IMR-90 (cell line): Measurements from ENCODE around the gene ARHGEF18. TPM values are rescaled to one million over a fixed set of nuclear protein-coding genes. Genes with fewer than 3 reads are reported as not detected.

Experiments
- ATAC-seq: fragments of 200-7000 bp; cut with Tn5 transposase; 2 replicates; pipeline ENCODE4 v1.9.1; 2020; ENCODE audit warnings: low read depth, mild to moderate bottlenecking, moderate library complexity
- BruUV-seq: library from RNA; stranded (reverse); fragments of 400-500 nt; replicated peaks from 2 replicates; lab custom pipeline; 2021; lab: Mats Ljungman, UMichigan
- CTCF ChIA-PET: fragments of 300-600 bp; formaldehyde crosslinking; extraction: SDS; loops from one replicate; lab custom pipeline; 2021; ENCODE audit warnings: antibody characterized with exemption; lab: Yijun Ruan, JAX
- POLR2A ChIA-PET: fragments of 300-600 bp; sonication (Branson Sonifier 250); formaldehyde crosslinking; loops from one replicate; lab custom pipeline; 2022; ENCODE audit warnings: antibody characterized with exemption; ENCODE audit not compliant: unreplicated experiment; lab: Charles Lee
- DNase-seq: peaks from one replicate; pipeline ENCODE4 v3.0.0; 2013
- H2AFZ ChIP-seq: replicated peaks from 2 replicates; pipeline ENCODE3; 2013; ENCODE audit warnings: low read length, mild to moderate bottlenecking; ENCODE audit not compliant: poor library complexity
- H2AK5ac ChIP-seq: 2 replicates; pipeline ENCODE4 v1.6.1; 2013; ENCODE audit warnings: low read depth, low read length, inconsistent platforms
- H2AK9ac ChIP-seq: replicated peaks from 2 replicates; pipeline ENCODE3; 2013; ENCODE audit warnings: mild to moderate bottlenecking, low read depth, low read length, moderate library complexity; ENCODE audit not compliant: poor library complexity
- H2BK120ac ChIP-seq: 2 replicates; pipeline ENCODE4 v1.6.1; 2013; ENCODE audit warnings: low read depth, low read length, inconsistent platforms
- H2BK15ac ChIP-seq: 3 replicates; pipeline ENCODE4 v1.6.1; 2013; ENCODE audit warnings: low read depth, low read length, inconsistent platforms
- H2BK20ac ChIP-seq: 2 replicates; pipeline ENCODE4 v1.6.1; 2013; ENCODE audit warnings: low read depth, mild to moderate bottlenecking, inconsistent platforms, low read length, moderate library complexity
- H2BK5ac ChIP-seq: 2 replicates; pipeline ENCODE4 v1.6.1; 2013; ENCODE audit warnings: mild to moderate bottlenecking, low read depth, low read length, inconsistent platforms; ENCODE audit not compliant: poor library complexity, severe bottlenecking
- H3K14ac ChIP-seq: replicated peaks from 2 replicates; pipeline ENCODE4 v1.6.1; 2013; ENCODE audit warnings: low read depth, low read length, inconsistent platforms
- H3K18ac ChIP-seq: 2 replicates; pipeline ENCODE4 v1.6.1; 2013; ENCODE audit warnings: low read depth, low read length, control low read depth
- H3K23ac ChIP-seq: 2 replicates; pipeline ENCODE4 v1.6.1; 2013; ENCODE audit warnings: low read depth, low read length, inconsistent platforms
- H3K27ac ChIP-seq: 2 replicates; pipeline ENCODE4 v1.5.1; 2013; ENCODE audit warnings: mild to moderate bottlenecking, control low read depth, low read length; ENCODE audit not compliant: insufficient read depth
- H3K27me3 ChIP-seq: 2 replicates; pipeline ENCODE4 v1.6.1; 2013; ENCODE audit warnings: low read length; ENCODE audit not compliant: control insufficient read depth, insufficient read depth
- H3K36me3 ChIP-seq: 2 replicates; pipeline ENCODE4 v1.6.1; 2013; ENCODE audit warnings: low read length, mixed read lengths; ENCODE audit not compliant: control insufficient read depth, insufficient read depth
- H3K4ac ChIP-seq: 2 replicates; pipeline ENCODE4 v1.6.1; 2013; ENCODE audit warnings: low read depth, low read length, inconsistent platforms
- H3K4me1 ChIP-seq: 2 replicates; pipeline ENCODE4 v1.6.1; 2013; ENCODE audit warnings: low read length, mixed read lengths; ENCODE audit not compliant: control insufficient read depth, insufficient read depth
- H3K4me2 ChIP-seq: 2 replicates; pipeline ENCODE4 v1.6.1; 2013; ENCODE audit warnings: low read depth, mild to moderate bottlenecking, control low read depth, low read length, moderate library complexity
- H3K4me3 ChIP-seq: 2 replicates; pipeline ENCODE4 v1.5.1; 2013; ENCODE audit warnings: low read depth, mild to moderate bottlenecking, control low read depth, low read length, moderate library complexity; ENCODE audit not compliant: insufficient read depth
- H3K56ac ChIP-seq: 2 replicates; pipeline ENCODE4 v1.6.1; 2013; ENCODE audit warnings: low read length, inconsistent platforms; ENCODE audit not compliant: insufficient read depth; ENCODE audit errors: extremely low read depth
- H3K79me1 ChIP-seq, 2 experiments: 2 replicates each; pipeline ENCODE4 v1.6.1; 2013; ENCODE audit warnings: low read length in 2 of 2, inconsistent platforms in 1 of 2, low read depth in 1 of 2
- H3K9ac ChIP-seq: 2 replicates; pipeline ENCODE4 v1.6.1; 2013; ENCODE audit warnings: low read depth, low read length, control low read depth
- H3K9me1 ChIP-seq: 2 replicates; pipeline ENCODE4 v1.6.1; 2013; ENCODE audit warnings: low read length, inconsistent platforms; ENCODE audit not compliant: insufficient read depth
- H3K9me3 ChIP-seq: 2 replicates; pipeline ENCODE4 v1.6.1; 2013; ENCODE audit warnings: low read length; ENCODE audit not compliant: control insufficient read depth, insufficient read depth
- H4K20me1 ChIP-seq: 2 replicates; pipeline ENCODE4 v1.6.1; 2013; ENCODE audit warnings: low read length, inconsistent platforms; ENCODE audit not compliant: insufficient read depth
- H4K5ac ChIP-seq: 2 replicates; pipeline ENCODE4 v1.6.1; 2013; ENCODE audit warnings: mild to moderate bottlenecking, low read depth, low read length, control low read depth
- H4K8ac ChIP-seq, 2 experiments: 2 replicates each; pipeline ENCODE4 v1.6.1; 2013; ENCODE audit warnings: low read depth in 2 of 2, low read length in 2 of 2, control low read depth in 1 of 2, inconsistent platforms in 1 of 2
- H4K91ac ChIP-seq: 2 replicates; pipeline ENCODE4 v1.6.1; 2013; ENCODE audit warnings: low read depth, low read length, inconsistent platforms; ENCODE audit not compliant: insufficient read depth
- BHLHE40 ChIP-seq: fragments of 150-350 bp; IDR thresholded peaks from 2 replicates; pipeline ENCODE4 v1.6.1; 2016; ENCODE audit warnings: mild to moderate bottlenecking, low read depth, low read length
- CEBPB ChIP-seq: IDR thresholded peaks from 2 replicates; pipeline ENCODE4 v1.6.1; 2012; ENCODE audit warnings: low read depth, low read length, improper control_type of control experiment
- CHD1 ChIP-seq: IDR thresholded peaks from 2 replicates; pipeline ENCODE4 v1.6.1; 2012; ENCODE audit warnings: low read depth, low read length, improper control_type of control experiment
- CTCF ChIP-seq: conservative IDR thresholded peaks from 2 replicates; pipeline ENCODE4 v1.5.1; 2012; ENCODE audit warnings: mild to moderate bottlenecking, low read depth, low read length, improper control_type of control experiment
- ELK1 ChIP-seq: fragments of 150-350 bp; IDR thresholded peaks from 2 replicates; pipeline ENCODE4 v1.6.1; 2016; ENCODE audit warnings: low read depth, mild to moderate bottlenecking, low read length, moderate library complexity, borderline replicate concordance
- FOS ChIP-seq: fragments of 150-350 bp; IDR thresholded peaks from 2 replicates; pipeline ENCODE4 v1.6.1; 2016; ENCODE audit warnings: low read depth, low read length
- MAFK ChIP-seq: IDR thresholded peaks from 2 replicates; pipeline ENCODE4 v1.6.1; 2012; ENCODE audit warnings: low read depth, low read length, improper control_type of control experiment
- MAZ ChIP-seq: IDR thresholded peaks from 2 replicates; pipeline ENCODE4 v1.6.1; 2012; ENCODE audit warnings: low read depth, mild to moderate bottlenecking, low read length, improper control_type of control experiment, moderate library complexity, borderline replicate concordance
- MXI1 ChIP-seq: IDR thresholded peaks from 2 replicates; pipeline ENCODE4 v1.6.1; 2012; ENCODE audit warnings: low read depth, mild to moderate bottlenecking, low read length, moderate library complexity, borderline replicate concordance
- NFE2L2 ChIP-seq: fragments of 150-350 bp; IDR thresholded peaks from 2 replicates; pipeline ENCODE4 v1.6.1; 2016; ENCODE audit warnings: low read depth, mild to moderate bottlenecking, low read length
- POLR2A ChIP-seq: IDR thresholded peaks from 2 replicates; pipeline ENCODE4 v1.6.1; 2012; ENCODE audit warnings: mild to moderate bottlenecking, low read depth, low read length
- RAD21 ChIP-seq: IDR thresholded peaks from 2 replicates; pipeline ENCODE4 v1.6.1; 2012; ENCODE audit warnings: low read length, improper control_type of control experiment
- RCOR1 ChIP-seq: IDR thresholded peaks from 2 replicates; pipeline ENCODE4 v1.6.1; 2012; ENCODE audit warnings: mild to moderate bottlenecking, low read length, improper control_type of control experiment; ENCODE audit not compliant: insufficient replicate concordance
- RFX5 ChIP-seq: IDR thresholded peaks from 2 replicates; pipeline ENCODE4 v1.8.0; 2012; ENCODE audit warnings: low read depth, mild to moderate bottlenecking, low read length, moderate library complexity
- SMC3 ChIP-seq: fragments of 150-350 bp; IDR thresholded peaks from 2 replicates; pipeline ENCODE4 v1.6.1; 2016; ENCODE audit warnings: low read depth, mild to moderate bottlenecking, antibody characterized with exemption, low read length, moderate library complexity
- USF2 ChIP-seq: fragments of 150-350 bp; IDR thresholded peaks from 2 replicates; pipeline ENCODE4 v1.6.1; 2017; ENCODE audit warnings: mild to moderate bottlenecking, antibody characterized with exemption, low read length, low read depth
- WGBS, 2 experiments: methylation state at CpG; one replicate each; pipeline versions ENCODE4 v1.1.5 to v1.1.7; 2013; ENCODE audit warnings: missing lambda C conversion rate in 2 of 2; ENCODE audit not compliant: insufficient read length in 1 of 2; ENCODE audit errors: extremely low coverage in 2 of 2; 5-methylcytosine and 5-hydroxymethylcytosine counted together
- dilution Hi-C: fragments of 300-500 bp; cut with HindIII; formaldehyde crosslinking; loops from one replicate; pipeline ENCODE4 v1.14.3; 2018; ENCODE audit warnings: low sequenced_read_pairs; ENCODE audit not compliant: unreplicated experiment
- in situ Hi-C: fragments of 300-500 bp; cut with MboI; formaldehyde crosslinking; loops from 3 replicates; pipeline ENCODE4 v1.14.3; 2019; ENCODE audit warnings: low sequenced_read_pairs, inconsistent platforms, mixed read lengths
- intact Hi-C: fragments of 100-400 bp; cut with micrococcal nuclease; formaldehyde crosslinking; loops from 2 replicates; pipeline ENCODE4 v1.10.0; 2022
- polyA plus RNA-seq, 3 experiments: library from polyadenylated mRNA; depleted of rRNA; stranded (reverse); fragments of >200 nt; gene quantifications; 2 replicates each; pipeline ENCODE4 v1.2.3, GENCODE V29; 2012; ENCODE audit warnings: low replicate concordance in 1 of 3
- total RNA-seq: library from RNA; depleted of rRNA; stranded (reverse); fragments of >200 nt; gene quantifications from 2 replicates; pipeline ENCODE4 v1.2.3, GENCODE V29; 2012

Gene ARHGEF18
- total and polyA plus RNA-seq, 2 of the 4 experiments (the other 2 are of a cell fraction), result 11.6 to 12.4 TPM

- no peak overlapping the region for H4K8ac ChIP-seq
- in situ Hi-C loops, result no loop called here
- no peak overlapping the region for H3K4me2 ChIP-seq
- H2AFZ ChIP-seq, result no peak overlapping the region
- H4K91ac ChIP-seq, result no peak overlapping the region
- H3K9me1 ChIP-seq, result no peaks in the 10 kb centered on the region
- TF ChIP-seq ELK1 (no peak), NFE2L2 (no peak), RFX5 (no peak), MXI1 (no peak), MAZ (no peak), CHD1 (no peak), RAD21 (no peak), MAFK (no peak), CTCF (no peak), SMC3 (no peak), USF2 (no peak), CEBPB (no peak), FOS (no peak), RCOR1 (no peak), BHLHE40 (no peak), POLR2A (no peak)
- dilution Hi-C loops, result no loop called here
- no peak overlapping the region for H2BK15ac ChIP-seq
- H3K23ac ChIP-seq, result no peak overlapping the region
- CTCF ChIA-PET, result interaction anchor here (0.6 to 0.7 kb wide), 2 partner anchors 235 to 845 kb away, joined by 3 to 4 read pairs; no protein-coding TSS in a partner anchor
- H2BK5ac ChIP-seq, result no peak overlapping the region
- WGBS, 2 experiments, result 45% methylated on average over 2 of the region's 9 CpGs; no CpG with 5 or more reads in 1 of the 2 experiments
- H4K20me1 ChIP-seq, result no peaks in the 10 kb centered on the region
- no peak overlapping the region for H3K14ac ChIP-seq
- H3K79me1 ChIP-seq, result no peaks in the 10 kb centered on the region
- POLR2A ChIA-PET, result no interaction called here
- no peak overlapping the region for H2BK120ac ChIP-seq
- H3K27ac ChIP-seq, result no peak overlapping the region
- no peak overlapping the region for H3K9ac ChIP-seq
- ATAC-seq (no peak), DNase-seq (no peak)
- no peaks in the 10 kb centered on the region for H3K9me3 ChIP-seq
- no peak overlapping the region for H2BK20ac ChIP-seq
- H3K18ac ChIP-seq, result no peak overlapping the region
- H3K27me3 ChIP-seq, result peaks cover 3% of the 10 kb centered on the region; the same call in 1 of the 2 replicates
- H3K4me1 ChIP-seq, result no peaks in the 10 kb centered on the region
- H3K36me3 ChIP-seq, result no peaks in the 10 kb centered on the region
- H3K4ac ChIP-seq, result no peak overlapping the region
- H2AK5ac ChIP-seq, result no peak overlapping the region
- H4K5ac ChIP-seq, result no peak overlapping the region
- intact Hi-C loops, result no loop called here
- H3K4me3 ChIP-seq, result no peak overlapping the region
- H2AK9ac ChIP-seq, result no peak overlapping the region
- H3K56ac ChIP-seq, result no peak overlapping the region
- BruUV-seq, result no TSS peak
These were observed 12.3 kb upstream of the ARHGEF18 start for GRCh38 chr19:7336321-7336973.
